A673 (cell line): Measurements from ENCODE around the gene DEUP1.

Source experiments
- EZH2 ChIP-seq: fragments of 200-600 bp; sonication (generic); IDR thresholded peaks from 2 replicates; pipeline ENCODE4 v1.6.1; 2017; ENCODE audit warnings: borderline replicate concordance, low read depth, mild to moderate bottlenecking, mixed read lengths, antibody characterized with exemption, low read length; ENCODE audit not compliant: poor library complexity, severe bottlenecking
- TF ChIP-seq, protein P1 (sequence below): fragments of 300-800, 200-600 bp; sonication (generic); conservative IDR thresholded peaks from 2 replicates; pipeline ENCODE4 v1.5.1; 2017; ENCODE audit warnings: low read depth, mild to moderate bottlenecking, antibody characterized with exemption, low read length, moderate library complexity, mixed read lengths

DNA sequence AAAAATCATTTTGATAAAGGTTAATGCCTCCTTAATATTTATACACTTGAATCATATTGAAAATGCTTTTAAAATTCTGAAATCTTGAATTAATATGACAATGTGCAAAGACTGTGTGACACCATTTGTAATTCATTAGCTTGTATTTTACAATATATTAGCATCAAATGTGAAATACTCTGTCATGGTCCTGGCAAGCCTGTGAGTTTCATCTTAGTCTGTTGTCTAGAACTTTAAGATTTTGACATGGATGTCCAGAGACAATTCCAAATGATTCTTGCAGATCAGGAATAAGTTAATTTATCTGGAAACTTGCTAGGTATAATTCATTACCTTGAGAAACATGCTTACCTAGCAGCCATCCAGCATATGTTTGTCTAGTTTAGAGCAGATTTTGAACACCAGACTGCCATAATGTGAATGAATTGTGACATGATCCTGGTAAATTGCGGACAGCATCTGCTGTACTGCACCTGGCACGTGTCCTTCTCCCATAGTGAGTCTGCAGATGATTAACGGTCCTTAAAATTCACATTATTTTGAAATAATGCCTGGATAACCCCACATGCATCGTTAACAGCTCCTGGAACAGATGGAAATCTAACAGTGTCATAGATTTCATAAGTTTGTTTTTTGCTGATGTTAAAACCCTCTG, 34.5 kb upstream of the DEUP1 start:
- TF ChIP-seq, protein P1, sequence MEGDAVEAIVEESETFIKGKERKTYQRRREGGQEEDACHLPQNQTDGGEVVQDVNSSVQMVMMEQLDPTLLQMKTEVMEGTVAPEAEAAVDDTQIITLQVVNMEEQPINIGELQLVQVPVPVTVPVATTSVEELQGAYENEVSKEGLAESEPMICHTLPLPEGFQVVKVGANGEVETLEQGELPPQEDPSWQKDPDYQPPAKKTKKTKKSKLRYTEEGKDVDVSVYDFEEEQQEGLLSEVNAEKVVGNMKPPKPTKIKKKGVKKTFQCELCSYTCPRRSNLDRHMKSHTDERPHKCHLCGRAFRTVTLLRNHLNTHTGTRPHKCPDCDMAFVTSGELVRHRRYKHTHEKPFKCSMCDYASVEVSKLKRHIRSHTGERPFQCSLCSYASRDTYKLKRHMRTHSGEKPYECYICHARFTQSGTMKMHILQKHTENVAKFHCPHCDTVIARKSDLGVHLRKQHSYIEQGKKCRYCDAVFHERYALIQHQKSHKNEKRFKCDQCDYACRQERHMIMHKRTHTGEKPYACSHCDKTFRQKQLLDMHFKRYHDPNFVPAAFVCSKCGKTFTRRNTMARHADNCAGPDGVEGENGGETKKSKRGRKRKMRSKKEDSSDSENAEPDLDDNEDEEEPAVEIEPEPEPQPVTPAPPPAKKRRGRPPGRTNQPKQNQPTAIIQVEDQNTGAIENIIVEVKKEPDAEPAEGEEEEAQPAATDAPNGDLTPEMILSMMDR: no peak
- no peak for TF ChIP-seq EZH2
